Measurements from ENCODE around the gene IQGAP1.
"Not testable (repeated sequence)": the region's sequence is repeated elsewhere in the genome, so short reads cannot be mapped to it uniquely, and the experiment has no call there.

IQGAP1 gene

GRCh38 chr15:90489944-90490343 is 101.9 kb downstream of the IQGAP1 start:
- DNase-seq: no peak

GRCh38 chr15:90493647-90494046 is 105.6 kb downstream of the IQGAP1 start:
- no peak for DNase-seq

GRCh38 chr15:90495067-90495466 is 107.0 kb downstream of the IQGAP1 start:
- no peak for DNase-seq

GRCh38 chr15:90496791-90497190 is 108.7 kb downstream of the IQGAP1 start:
- no peak for DNase-seq

- no peak for DNase-seq
These were observed 109.3 kb downstream of the IQGAP1 start for GRCh38 chr15:90497376-90497775.

GRCh38 chr15:90497912-90498311 is 109.9 kb downstream of the IQGAP1 start:
- DNase-seq: peak; percentile 8

- DNase-seq: no peak
These were observed 112.1 kb downstream of the IQGAP1 start for GRCh38 chr15:90500171-90500570.

GRCh38 chr15:90501898-90502297 is 113.9 kb downstream of the IQGAP1 start:
- no peak for DNase-seq

GRCh38 chr15:90510781-90511180 is 122.7 kb downstream of the IQGAP1 start:
- DNase-seq: not testable (repeated sequence)

GRCh38 chr15:90511211-90511618 is 123.2 kb downstream of the IQGAP1 start:
- DNase-seq: not testable (repeated sequence)

GRCh38 chr15:90512276-90512675 is 124.2 kb downstream of the IQGAP1 start:
- no peak for DNase-seq

GRCh38 chr15:90512981-90513380 is 124.9 kb downstream of the IQGAP1 start:
- no peak for DNase-seq

- DNase-seq: no peak
These were observed 125.4 kb downstream of the IQGAP1 start for GRCh38 chr15:90513448-90513847.

GRCh38 chr15:90513893-90514292 is 125.9 kb downstream of the IQGAP1 start:
- DNase-seq: not testable (repeated sequence)

GRCh38 chr15:90519688-90520087 is 131.6 kb downstream of the IQGAP1 start:
- DNase-seq: no peak

- DNase-seq: no peak
These were observed 132.3 kb downstream of the IQGAP1 start for GRCh38 chr15:90520365-90520764.

- DNase-seq: no peak
These were observed 135.3 kb downstream of the IQGAP1 start for GRCh38 chr15:90523373-90523772.

- not testable (repeated sequence) for DNase-seq
These were observed 136.2 kb downstream of the IQGAP1 start for GRCh38 chr15:90524018-90524803.

GRCh38 chr15:90529011-90529370 is 140.9 kb downstream of the IQGAP1 start:
- DNase-seq: no peak

GRCh38 chr15:90529371-90530249 is 141.6 kb downstream of the IQGAP1 start, which contains the start of gene CRTC3:
Gene CRTC3 (plus strand): TSS chr15:90529923. CDS start chr15:90530072, 149 bp downstream.
- DNase-seq: no peak

- DNase-seq: peak; percentile 2
These were observed 142.4 kb downstream of the IQGAP1 start for GRCh38 chr15:90530250-90531051.

- DNase-seq: no peak
These were observed 143.1 kb downstream of the IQGAP1 start for GRCh38 chr15:90531147-90531546.

- no peak for DNase-seq
These were observed 147.2 kb downstream of the IQGAP1 start for GRCh38 chr15:90535254-90535653.
